Eye (tissue), 1 donor: Measurements from ENCODE around the gene TK2.
"Not testable (repeated sequence)": the region's sequence is repeated elsewhere in the genome, so short reads cannot be mapped to it uniquely, and the experiment has no call there.

ENCODE experiments used
- DNase-seq: peaks from one replicate; pipeline ENCODE4 v3.0.0-alpha.2; 2015

The TK2 gene

GRCh38 chr16:66501563-66501962 is 48.4 kb downstream of the TK2 start:
- DNase-seq = not testable (repeated sequence)

GRCh38 chr16:66497921-66498320 is 52.0 kb downstream of the TK2 start:
- not testable (repeated sequence) for DNase-seq

GRCh38 chr16:66496226-66496625 is 53.7 kb downstream of the TK2 start:
- not testable (repeated sequence) for DNase-seq

GRCh38 chr16:66495440-66495839 is 54.5 kb downstream of the TK2 start:
- no peak for DNase-seq

GRCh38 chr16:66494916-66495315 is 55.0 kb downstream of the TK2 start:
- DNase-seq = no peak

- DNase-seq = no peak
These were observed 56.2 kb downstream of the TK2 start for GRCh38 chr16:66493490-66494401.

GRCh38 chr16:66491716-66492064 is 58.2 kb downstream of the TK2 start:
- DNase-seq = no peak

GRCh38 chr16:66490774-66491715 is 58.9 kb downstream of the TK2 start:
- no peak for DNase-seq

- no peak for DNase-seq
These were observed 60.1 kb downstream of the TK2 start for GRCh38 chr16:66489818-66490217.

GRCh38 chr16:66489385-66489784 is 60.5 kb downstream of the TK2 start:
- no peak for DNase-seq

GRCh38 chr16:66488505-66488904 is 61.4 kb downstream of the TK2 start:
- no peak for DNase-seq

GRCh38 chr16:66487580-66488275 is 62.2 kb downstream of the TK2 start:
- no peak for DNase-seq

- DNase-seq = peak; percentile 40
These were observed 62.9 kb downstream of the TK2 start for GRCh38 chr16:66486773-66487579.

GRCh38 chr16:66486199-66486772 is 63.6 kb downstream of the TK2 start:
- DNase-seq = no peak

- DNase-seq = no peak
These were observed 64.5 kb downstream of the TK2 start for GRCh38 chr16:66485376-66485775.

GRCh38 chr16:66484453-66485213 is 65.3 kb downstream of the TK2 start:
- no peak for DNase-seq

- DNase-seq = peak; percentile 92
These were observed 66.1 kb downstream of the TK2 start for GRCh38 chr16:66483689-66484452.

GRCh38 chr16:66481943-66482390 is 68.0 kb downstream of the TK2 start:
- DNase-seq = no peak

- no peak for DNase-seq
These were observed 68.6 kb downstream of the TK2 start for GRCh38 chr16:66481081-66481942.
